Mesendoderm (in vitro differentiated cells): ENCODE measurements around the gene MAGOH.

ENCODE experiments used
- DNase-seq: peaks from one replicate; pipeline ENCODE4 v3.0.0; 2013
- H2AK5ac ChIP-seq: 2 replicates; pipeline ENCODE4 v1.6.1; 2013; ENCODE audit warnings: low read length, inconsistent platforms
- H2BK120ac ChIP-seq: 2 replicates; pipeline ENCODE4 v1.6.1; 2013; ENCODE audit warnings: low read depth, mild to moderate bottlenecking, low read length, moderate library complexity, mixed read lengths
- H2BK15ac ChIP-seq: replicated peaks from 2 replicates; pipeline ENCODE4 v1.6.1; 2013; ENCODE audit warnings: low read depth, mild to moderate bottlenecking, moderate library complexity
- H2BK5ac ChIP-seq: 2 replicates; pipeline ENCODE4 v1.6.1; 2013; ENCODE audit warnings: low read length, inconsistent platforms
- H3K18ac ChIP-seq: 2 replicates; pipeline ENCODE4 v1.6.1; 2013; ENCODE audit warnings: mild to moderate bottlenecking, low read length, mixed read lengths
- H3K23ac ChIP-seq: one replicate; pipeline ENCODE4 v1.6.1; 2013; ENCODE audit warnings: low read length
- H3K27ac ChIP-seq: 2 replicates; pipeline ENCODE4 v1.5.1; 2013; ENCODE audit warnings: low read depth, mild to moderate bottlenecking, inconsistent platforms, low read length, moderate library complexity
- H3K27me3 ChIP-seq: 2 replicates; pipeline ENCODE4 v1.6.1; 2013; ENCODE audit warnings: low read length, control low read depth, mild to moderate bottlenecking, inconsistent platforms; ENCODE audit not compliant: insufficient read depth, poor library complexity
- H3K36me3 ChIP-seq: 2 replicates; pipeline ENCODE4 v1.6.1; 2013; ENCODE audit warnings: low read length, inconsistent platforms; ENCODE audit not compliant: control insufficient read depth, insufficient read depth
- H3K4ac ChIP-seq: one replicate; pipeline ENCODE4 v1.6.1; 2013; ENCODE audit warnings: low read depth, mild to moderate bottlenecking, low read length, moderate library complexity
- H3K4me1 ChIP-seq: 2 replicates; pipeline ENCODE4 v1.6.1; 2013; ENCODE audit warnings: low read depth, low read length, inconsistent platforms; ENCODE audit not compliant: control insufficient read depth
- H3K4me2 ChIP-seq: 2 replicates; pipeline ENCODE4 v1.6.1; 2013; ENCODE audit warnings: low read length
- H3K4me3 ChIP-seq: 2 replicates; pipeline ENCODE4 v1.5.1; 2013; ENCODE audit warnings: mild to moderate bottlenecking, low read length
- H3K56ac ChIP-seq: one replicate; pipeline ENCODE4 v1.6.1; 2013; ENCODE audit warnings: low read length
- H3K79me1 ChIP-seq: 2 replicates; pipeline ENCODE4 v1.6.1; 2013; ENCODE audit warnings: low read length, inconsistent platforms
- H3K79me2 ChIP-seq: 2 replicates; pipeline ENCODE4 v1.6.1; 2013; ENCODE audit warnings: mild to moderate bottlenecking, low read length; ENCODE audit not compliant: control insufficient read depth, insufficient read depth
- H3K9ac ChIP-seq: 2 replicates; pipeline ENCODE4 v1.6.1; 2013; ENCODE audit warnings: low read length, inconsistent platforms
- H4K5ac ChIP-seq: one replicate; pipeline ENCODE4 v1.6.1; 2013; ENCODE audit warnings: low read length
- H4K8ac ChIP-seq: one replicate; pipeline ENCODE4 v1.6.1; 2013; ENCODE audit warnings: low read depth, mild to moderate bottlenecking, control low read depth, low read length, moderate library complexity
- WGBS: extraction: QIAGEN DNeasy Blood & Tissue Kit; methylation state at CpG from one replicate; pipeline ENCODE4 v1.1.7; 2013; ENCODE audit warnings: low lambda C conversion rate, missing lambda C conversion rate; ENCODE audit not compliant: insufficient coverage; ENCODE audit errors: extremely low coverage; 5-methylcytosine and 5-hydroxymethylcytosine counted together

Gene MAGOH

DNA sequence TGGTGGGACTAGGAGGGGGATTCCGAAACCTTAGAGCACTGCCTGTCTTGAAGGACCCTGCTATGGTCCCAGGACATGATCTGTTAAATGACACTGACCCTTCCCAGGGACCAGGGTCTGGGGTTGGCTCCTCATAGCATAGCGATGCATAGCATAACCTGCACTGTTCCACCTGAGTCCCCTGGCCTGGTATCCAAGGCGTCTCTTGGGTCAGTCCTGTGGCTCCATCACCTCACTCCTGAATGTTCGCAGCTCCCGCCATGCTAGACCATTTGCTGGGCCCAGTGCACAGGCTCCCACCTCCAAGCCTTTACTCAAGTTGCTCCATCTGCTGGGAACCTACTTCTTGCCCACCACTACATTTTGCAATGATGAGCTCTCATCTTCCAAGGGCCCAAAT, 39.0 kb upstream of the MAGOH start:
- Histone ChIP-seq H3K36me3 (peaks cover 44% of the 10 kb centered on the region), H4K8ac (no peak overlapping the region), H3K4me2 (no peak overlapping the region), H3K4me3 (no peak overlapping the region), H3K79me2 (no peaks in the 10 kb centered on the region), H3K79me1 (peaks cover 5% of the 10 kb centered on the region), H2BK120ac (no peak overlapping the region), H3K56ac (no peak overlapping the region), H2BK15ac (no peak overlapping the region), H3K27me3 (no peaks in the 10 kb centered on the region), H4K5ac (no peak overlapping the region), H3K23ac (no peak overlapping the region), H2BK5ac (no peak overlapping the region), H3K4me1 (no peaks in the 10 kb centered on the region), H3K27ac (no peak overlapping the region), H3K18ac (no peak overlapping the region), H3K9ac (no peak overlapping the region), H2AK5ac (no peak overlapping the region), H3K4ac (no peak overlapping the region)
- no peak for DNase-seq
- no CpG with 5 or more reads among the region's 5 CpGs for WGBS

DNA sequence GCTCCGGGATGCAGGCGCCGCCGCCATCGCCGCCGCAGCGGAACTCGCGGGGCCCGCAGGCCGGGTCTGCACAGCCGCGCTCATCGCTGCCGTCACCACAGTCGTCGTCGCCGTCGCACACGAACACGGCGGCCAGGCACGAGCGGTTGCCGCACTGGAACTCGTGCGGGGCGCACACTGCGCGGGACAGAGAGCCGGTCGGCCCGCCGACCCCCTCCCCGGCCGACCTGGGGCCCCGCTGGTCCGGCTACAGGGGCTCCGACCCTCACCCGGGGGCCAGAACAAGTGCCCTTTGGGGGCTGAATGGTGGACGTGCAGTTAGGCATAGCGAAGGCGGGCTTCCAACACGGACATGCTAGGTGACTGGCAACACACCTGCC, 38.6 kb upstream of the MAGOH start:
- DNase-seq: no peak
- Histone ChIP-seq H2BK15ac (no peak overlapping the region), H2BK120ac (no peak overlapping the region), H3K18ac (no peak overlapping the region), H2AK5ac (no peak overlapping the region), H3K56ac (no peak overlapping the region), H3K27ac (no peak overlapping the region), H3K4ac (no peak overlapping the region), H4K5ac (no peak overlapping the region), H3K4me1 (no peaks in the 10 kb centered on the region), H3K27me3 (no peaks in the 10 kb centered on the region), H2BK5ac (no peak overlapping the region), H3K23ac (no peak overlapping the region), H3K9ac (no peak overlapping the region), H3K36me3 (peaks cover 44% of the 10 kb centered on the region), H3K79me1 (peaks cover 5% of the 10 kb centered on the region), H3K79me2 (no peaks in the 10 kb centered on the region), H3K4me2 (no peak overlapping the region), H4K8ac (no peak overlapping the region), H3K4me3 (no peak overlapping the region)
- no CpG with 5 or more reads among the region's 46 CpGs for WGBS

GRCh38 chr1:53276153-53276901, 38.0 kb upstream of the MAGOH start:
- no peak overlapping the region for H2AK5ac ChIP-seq
- no peak for DNase-seq
- H3K56ac ChIP-seq: no peak overlapping the region
- no peak overlapping the region for H3K23ac ChIP-seq
- H4K5ac ChIP-seq: no peak overlapping the region
- no peak overlapping the region for H2BK15ac ChIP-seq
- no peak overlapping the region for H3K27ac ChIP-seq
- H3K27me3 ChIP-seq: no peaks in the 10 kb centered on the region
- no peak overlapping the region for H3K9ac ChIP-seq
- H3K4ac ChIP-seq: no peak overlapping the region
- H2BK5ac ChIP-seq: no peak overlapping the region
- no peaks in the 10 kb centered on the region for H3K79me2 ChIP-seq
- H2BK120ac ChIP-seq: no peak overlapping the region
- H3K4me1 ChIP-seq: no peaks in the 10 kb centered on the region
- WGBS: no CpG with 5 or more reads among the region's 48 CpGs
- H3K36me3 ChIP-seq: peaks cover 41% of the 10 kb centered on the region
- H3K4me3 ChIP-seq: no peak overlapping the region
- peaks cover 5% of the 10 kb centered on the region for H3K79me1 ChIP-seq
- H3K4me2 ChIP-seq: no peak overlapping the region
- H4K8ac ChIP-seq: no peak overlapping the region
- H3K18ac ChIP-seq: no peak overlapping the region

- Histone ChIP-seq H3K4me1 (no peaks in the 10 kb centered on the region), H3K27ac (no peak overlapping the region), H2BK15ac (no peak overlapping the region), H2BK120ac (no peak overlapping the region), H3K18ac (no peak overlapping the region), H3K79me2 (no peaks in the 10 kb centered on the region), H3K79me1 (peaks cover 5% of the 10 kb centered on the region), H2BK5ac (no peak overlapping the region), H4K8ac (no peak overlapping the region), H3K56ac (no peak overlapping the region), H3K27me3 (no peaks in the 10 kb centered on the region), H3K4me2 (no peak overlapping the region), H2AK5ac (no peak overlapping the region), H3K4me3 (no peak overlapping the region), H3K9ac (no peak overlapping the region), H3K23ac (no peak overlapping the region), H3K4ac (no peak overlapping the region), H4K5ac (no peak overlapping the region), H3K36me3 (peaks cover 41% of the 10 kb centered on the region)
- WGBS: no CpG with 5 or more reads among the region's 3 CpGs
- DNase-seq: no peak
Measured at GRCh38 chr1:53275566-53275965, 37.2 kb upstream of the MAGOH start.

DNA sequence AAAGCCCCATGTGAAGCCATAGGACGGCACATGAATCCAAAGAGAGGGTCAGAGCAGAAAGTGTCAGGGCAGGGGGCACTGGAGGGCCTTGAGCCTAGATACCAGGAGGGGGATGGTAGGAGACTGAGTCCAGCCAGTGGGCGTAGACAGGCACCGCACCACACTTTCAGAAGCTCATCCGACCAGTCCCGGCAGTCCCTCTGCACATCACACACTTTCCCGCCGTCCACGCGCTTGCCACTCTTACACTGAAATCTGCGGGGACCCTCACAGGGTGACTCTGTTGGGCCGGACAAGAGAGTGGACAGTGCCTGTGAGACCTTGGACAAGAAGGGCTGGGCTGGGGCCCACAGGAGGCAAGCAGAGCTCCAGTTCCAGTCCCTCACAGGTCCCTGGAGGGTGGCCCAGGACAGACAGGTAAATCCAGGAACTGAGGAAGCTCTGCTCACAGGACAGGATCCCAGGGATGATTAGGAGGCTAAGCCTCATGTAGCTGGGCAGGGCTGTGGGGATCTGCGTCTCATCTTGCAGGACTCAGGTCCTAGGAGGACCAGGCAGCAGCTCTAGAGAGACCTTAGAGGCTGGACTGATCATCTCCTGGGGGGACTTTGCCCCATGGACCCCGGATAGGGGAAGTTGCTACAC, 36.3 kb upstream of the MAGOH start:
- Histone ChIP-seq H2BK15ac (no peak overlapping the region), H3K4me2 (no peak overlapping the region), H3K27ac (no peak overlapping the region), H3K4ac (no peak overlapping the region), H3K79me2 (no peaks in the 10 kb centered on the region), H2BK120ac (no peak overlapping the region), H3K56ac (no peak overlapping the region), H3K27me3 (no peaks in the 10 kb centered on the region), H3K4me1 (no peaks in the 10 kb centered on the region), H3K79me1 (peaks cover 5% of the 10 kb centered on the region), H3K36me3 (peaks cover 37% of the 10 kb centered on the region), H3K18ac (no peak overlapping the region), H2BK5ac (no peak overlapping the region), H2AK5ac (no peak overlapping the region), H4K5ac (no peak overlapping the region), H3K23ac (no peak overlapping the region), H4K8ac (no peak overlapping the region), H3K4me3 (no peak overlapping the region), H3K9ac (no peak overlapping the region)
- WGBS: no CpG with 5 or more reads among the region's 13 CpGs
- no peak for DNase-seq
